GM12892 (cell line): Measurements from ENCODE around the gene EYS.

Source experiments
- POLR2AphosphoS5 ChIP-seq: IDR thresholded peaks from 2 replicates; pipeline ENCODE4 v1.6.1; 2011; ENCODE audit warnings: low read depth, low read length, control low read depth
- TAF1 ChIP-seq: IDR thresholded peaks from 2 replicates; pipeline ENCODE4 v1.6.1; 2011; ENCODE audit warnings: low read depth, mild to moderate bottlenecking, control low read depth, low read length, borderline replicate concordance

- TF ChIP-seq POLR2AphosphoS5: no peak
- no peak for TF ChIP-seq TAF1
Measured at GRCh38 chr6:64504503-64504902, 1202.5 kb downstream of the EYS start.
